ENCODE results near the gene POLR3E.
"Not testable (repeated sequence)": the region's sequence is repeated elsewhere in the genome, so short reads cannot be mapped to it uniquely, and the experiment has no call there.

POLR3E gene

GRCh38 chr16:22297871-22298733 lies 893 bp downstream of the POLR3E start:
- in situ Hi-C loops (cut with MboI; ENCODE audit: low pct_unique_long_range_greater_than_20kb, low sequenced_read_pairs, unreplicated experiment): loop anchor here (5.0 to 25.0 kb wide), 2 partner anchors 96 to 286 kb away; partner anchors contain the start of genes MOSMO and PDZD9
- TF ChIP-seq CTCF (IDR thresholded peaks at IDR 0.05; ENCODE audit: extremely low read depth, insufficient read depth, missing control alignments): no peak
- DNase-seq (ENCODE audit: low spot score): peak; percentile 77

DNA sequence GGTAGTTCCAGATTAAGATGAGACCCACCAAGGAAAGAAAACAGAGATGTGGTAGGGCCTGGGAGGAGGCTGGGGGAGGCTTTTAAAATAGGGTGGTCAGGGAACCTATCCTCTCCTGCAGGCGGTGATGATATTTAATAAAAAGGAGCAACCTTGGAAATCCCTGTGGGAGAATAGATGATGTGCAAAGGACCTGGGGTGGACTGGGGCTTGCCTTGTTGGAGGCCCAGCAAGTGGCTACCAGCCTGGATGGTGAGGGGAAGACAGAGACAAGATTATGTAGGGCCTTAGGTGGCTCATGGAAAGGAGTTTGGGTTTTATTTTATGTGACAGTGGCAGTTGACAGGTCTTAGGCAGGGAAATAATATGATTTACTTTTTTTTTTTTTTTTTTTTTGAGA lies 1.8 kb downstream of the POLR3E start:
- in situ Hi-C loops (cut with MboI; ENCODE audit: low pct_unique_long_range_greater_than_20kb, low sequenced_read_pairs, unreplicated experiment): loop anchor here (5.0 to 25.0 kb wide), 2 partner anchors 97 to 287 kb away; partner anchors contain the start of genes MOSMO and PDZD9
- no peak for TF ChIP-seq CTCF (IDR thresholded peaks at IDR 0.05; ENCODE audit: extremely low read depth, insufficient read depth, missing control alignments)
- DNase-seq (ENCODE audit: low spot score): no peak

- in situ Hi-C loops (cut with MboI; ENCODE audit: low pct_unique_long_range_greater_than_20kb, low sequenced_read_pairs, unreplicated experiment): no loop called here
- TF ChIP-seq CTCF (IDR thresholded peaks at IDR 0.05; ENCODE audit: extremely low read depth, insufficient read depth, missing control alignments): peak; percentile 71
- DNase-seq (ENCODE audit: low spot score): peak; percentile 69
Observed at GRCh38 chr16:22300427-22301071, 3.3 kb downstream of the POLR3E start.

DNA sequence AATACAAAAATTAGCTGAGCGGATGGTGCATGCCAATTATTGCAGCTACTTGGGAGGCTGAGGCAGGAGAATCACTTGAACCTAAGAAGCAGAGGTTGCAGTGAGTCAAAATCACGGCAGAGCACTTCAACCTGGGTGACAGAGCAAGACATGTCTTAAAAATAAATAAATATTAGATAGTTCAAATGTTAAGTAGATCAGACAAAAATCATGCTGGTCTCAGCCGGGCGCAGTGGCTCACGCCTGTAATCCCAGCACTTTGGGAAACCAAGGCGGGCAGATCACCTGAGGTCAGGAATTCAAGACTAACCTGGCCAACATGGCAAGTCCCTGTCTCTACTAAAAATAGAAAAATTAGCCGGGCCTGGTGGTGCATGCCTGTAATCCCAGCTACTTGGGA lies 4.2 kb downstream of the POLR3E start:
- DNase-seq (ENCODE audit: low spot score); in situ Hi-C loops (cut with MboI; ENCODE audit: low pct_unique_long_range_greater_than_20kb, low sequenced_read_pairs, unreplicated experiment): not testable (repeated sequence)

- no peak for DNase-seq (ENCODE audit: low spot score)
- in situ Hi-C loops (cut with MboI; ENCODE audit: low pct_unique_long_range_greater_than_20kb, low sequenced_read_pairs, unreplicated experiment): no loop called here
- TF ChIP-seq CTCF (IDR thresholded peaks at IDR 0.05; ENCODE audit: extremely low read depth, insufficient read depth, missing control alignments): no peak
Observed at GRCh38 chr16:22302776-22303363, 5.7 kb downstream of the POLR3E start.

- TF ChIP-seq CTCF (IDR thresholded peaks at IDR 0.05; ENCODE audit: extremely low read depth, insufficient read depth, missing control alignments): no peak
- in situ Hi-C loops (cut with MboI; ENCODE audit: low pct_unique_long_range_greater_than_20kb, low sequenced_read_pairs, unreplicated experiment): no loop called here
- no peak for DNase-seq (ENCODE audit: low spot score)
Observed at GRCh38 chr16:22304411-22304810, 7.2 kb downstream of the POLR3E start.

Measured in GM13977 (cell line).